PC-9 (cell line): Measurements from ENCODE around the gene ETV1.

Experiments used
- CTCF ChIP-seq: fragments of 200-600 bp; sonication (generic); conservative IDR thresholded peaks from 2 replicates; pipeline ENCODE4 v1.6.1; 2017; ENCODE audit warnings: mixed run types, antibody characterized with exemption, mild to moderate bottlenecking, moderate library complexity
- EZH2 ChIP-seq: fragments of 200-600 bp; sonication (generic); IDR thresholded peaks from 2 replicates; pipeline ENCODE4 v1.8.0; 2017; ENCODE audit warnings: antibody characterized with exemption, low read depth

DNA sequence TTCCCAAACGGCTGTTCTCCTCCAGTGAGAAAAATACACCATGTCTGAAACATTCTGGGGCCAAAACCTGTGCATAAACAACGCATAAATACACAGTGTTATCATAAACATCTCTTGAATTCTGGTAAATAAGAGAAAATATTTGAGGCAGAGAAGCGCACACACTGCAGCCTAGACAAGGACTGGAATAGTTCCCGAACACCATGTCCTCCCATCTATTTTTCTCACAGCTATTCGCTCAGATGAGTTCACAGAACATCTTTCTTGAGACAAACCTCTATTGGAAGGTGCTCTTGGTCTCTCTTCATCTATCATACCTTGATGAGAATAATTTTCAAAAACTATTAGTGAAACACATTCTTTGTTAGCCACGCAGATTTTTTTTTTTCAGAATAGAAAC is 24.4 kb downstream of the ETV1 start:
- TF ChIP-seq CTCF (no peak), EZH2 (no peak)
